Breast epithelium (tissue), 4 donors: ENCODE results near the gene CLEC18A. TPM values are rescaled to one million over a fixed set of nuclear protein-coding genes. Genes with fewer than 3 reads are reported as not detected.
A peak's percentile ranks its signal among the peaks of the same experiment; 100 is the strongest.

Experiments
- DNase-seq, 2 donors: peaks; one replicate each; pipeline ENCODE4 v3.0.0-alpha.2; 2019; ENCODE audit warnings: low spot score in 2 of 2
- H3K27ac ChIP-seq, 2 donors: fragments of 200-600 bp; sonication (generic) in 1 of 2; one replicate each; pipeline ENCODE4 v1.5.1; 2016 to 2019; ENCODE audit warnings: mild to moderate bottlenecking in 1 of 2
- H3K27me3 ChIP-seq, 2 donors: fragments of 200-600 bp; sonication (generic) in 1 of 2; one replicate each; pipeline versions ENCODE4 v1.5.1 to v1.6.0; 2017 to 2019; ENCODE audit warnings: control low read depth in 1 of 2, mild to moderate bottlenecking in 1 of 2
- H3K36me3 ChIP-seq: fragments of 200-600 bp; one replicate; pipeline ENCODE4 v1.5.1; 2019
- H3K4me1 ChIP-seq, 2 donors: fragments of 200-600 bp; sonication (generic); one replicate each; pipeline ENCODE4 v1.5.1; 2016 to 2019; ENCODE audit warnings: control low read depth in 1 of 2
- H3K4me3 ChIP-seq, 3 donors: fragments of 200-600 bp; sonication (generic); 1 replicate in 2 of 3; 2 replicates in 1 of 3; pipeline ENCODE4 v1.5.1; 2016 to 2019; ENCODE audit warnings: mild to moderate bottlenecking in 3 of 3, moderate library complexity in 2 of 3
- H3K9me3 ChIP-seq, 2 donors: fragments of 200-600 bp; sonication (generic) in 1 of 2; one replicate each; pipeline ENCODE4 v1.5.1; 2016 to 2019; ENCODE audit warnings: control low read depth in 1 of 2
- CTCF ChIP-seq, 3 donors: fragments of 450-650 bp; IDR thresholded peaks; one replicate each; pipeline ENCODE4 v1.5.1; 2016 to 2017; ENCODE audit warnings: antibody characterized with exemption in 3 of 3, mild to moderate bottlenecking in 3 of 3, moderate library complexity in 3 of 3
- POLR2A ChIP-seq: fragments of 450-650 bp; IDR thresholded peaks from one replicate; pipeline ENCODE4 v1.6.1; 2016; ENCODE audit warnings: antibody characterized with exemption, mild to moderate bottlenecking, moderate library complexity
- POLR2AphosphoS5 ChIP-seq, 3 donors: sonication (generic); formaldehyde crosslinking; IDR thresholded peaks; one replicate each; pipeline ENCODE4 v1.6.1; 2017; ENCODE audit warnings: antibody characterized with exemption in 3 of 3
- intact Hi-C: fragments of 100-400 bp; cut with DNase I; formaldehyde crosslinking; loops from one replicate; pipeline ENCODE4 v1.15.1; 2023; ENCODE audit warnings: low total_unique reads
- total RNA-seq, 3 donors: library from RNA; depleted of rRNA; stranded (reverse); fragments of >200 nt; gene quantifications; one replicate each; pipeline ENCODE4 v1.1.0, GENCODE V29; 2016

CLEC18A gene
- total RNA-seq, 3 donors from 2014 or later: 0.80 to 1.3 (median 1.0) TPM

GRCh38 chr16:69909043-69909442 lies 42.1 kb upstream of the CLEC18A start:
- Histone ChIP-seq H3K27ac (no peak overlapping the region), H3K9me3 (no peaks in the 10 kb centered on the region), H3K4me3 (no peak overlapping the region), H3K4me1 (no peaks in the 10 kb centered on the region), H3K27me3 (no peaks in the 10 kb centered on the region), H3K36me3 (no peaks in the 10 kb centered on the region)
- intact Hi-C loops: no loop called here
- TF ChIP-seq POLR2AphosphoS5 (IDR thresholded peaks at IDR 0.05) (no peak), POLR2A (no peak), CTCF (IDR thresholded peaks at IDR 0.05) (no peak)
- DNase-seq: no peak

- Histone ChIP-seq H3K9me3 (no peaks in the 10 kb centered on the region), H3K36me3 (no peaks in the 10 kb centered on the region), H3K27me3 (no peaks in the 10 kb centered on the region), H3K4me3 (no peak overlapping the region), H3K4me1 (no peaks in the 10 kb centered on the region), H3K27ac (no peak overlapping the region)
- no peak for DNase-seq
- intact Hi-C loops: no loop called here
- no peak for TF ChIP-seq CTCF (IDR thresholded peaks at IDR 0.05)
- TF ChIP-seq POLR2A: no peak
- TF ChIP-seq POLR2AphosphoS5 (IDR thresholded peaks at IDR 0.05): no peak
Observed at GRCh38 chr16:69909760-69910159, 41.4 kb upstream of the CLEC18A start.

- no peaks in the 10 kb centered on the region for H3K36me3 ChIP-seq
- H3K27ac ChIP-seq: no peak overlapping the region
- no peak overlapping the region for H3K4me3 ChIP-seq
- no peak for DNase-seq
- no peaks in the 10 kb centered on the region for H3K27me3 ChIP-seq
- H3K9me3 ChIP-seq: no peaks in the 10 kb centered on the region
- H3K4me1 ChIP-seq: no peaks in the 10 kb centered on the region
- intact Hi-C loops: no loop called here
- no peak for TF ChIP-seq CTCF (IDR thresholded peaks at IDR 0.05)
Observed at GRCh38 chr16:69910964-69911363, 40.2 kb upstream of the CLEC18A start.

GRCh38 chr16:69916462-69916861 lies 34.7 kb upstream of the CLEC18A start:
- TF ChIP-seq POLR2A (no peak), CTCF (IDR thresholded peaks at IDR 0.05) (no peak), POLR2AphosphoS5 (IDR thresholded peaks at IDR 0.05) (no peak)
- no peaks in the 10 kb centered on the region for H3K9me3 ChIP-seq
- no peaks in the 10 kb centered on the region for H3K4me1 ChIP-seq
- intact Hi-C loops: no loop called here
- no peak overlapping the region for H3K4me3 ChIP-seq
- no peak for DNase-seq
- no peak overlapping the region for H3K27ac ChIP-seq
- no peaks in the 10 kb centered on the region for H3K36me3 ChIP-seq
- H3K27me3 ChIP-seq: no peaks in the 10 kb centered on the region

- peak overlapping the region in 1 of 3 donors; percentile 47 for H3K4me3 ChIP-seq
Observed at GRCh38 chr16:69917311-69917710, 33.8 kb upstream of the CLEC18A start.

More at GRCh38 chr16:69917311-69917710, 33.8 kb upstream of the CLEC18A start:
- no peak for DNase-seq
- H3K4me1 ChIP-seq: no peaks in the 10 kb centered on the region
- no peaks in the 10 kb centered on the region for H3K36me3 ChIP-seq
- H3K9me3 ChIP-seq: no peaks in the 10 kb centered on the region
- intact Hi-C loops: no loop called here
- peak overlapping the region; percentile 49 to 76 for H3K27ac ChIP-seq
- TF ChIP-seq POLR2AphosphoS5 (IDR thresholded peaks at IDR 0.05): no peak
- no peak for TF ChIP-seq CTCF (IDR thresholded peaks at IDR 0.05)
- TF ChIP-seq POLR2A: no peak
- no peaks in the 10 kb centered on the region for H3K27me3 ChIP-seq
